ENCODE data around the gene DDX53. TPM values are rescaled to one million over a fixed set of nuclear protein-coding genes. Genes with fewer than 3 reads are reported as not detected.

DDX53 gene
- not detected in 2 replicates for total RNA-seq

GRCh38 chrX:22999696-23000223 lies at the start of gene DDX53:
TSS of gene DDX53 (plus strand) at chrX:22999960. CDS start at chrX:23000058, 98 bp downstream.

Measured in myometrial cell (primary cell).